Glomerular visceral epithelial cell (primary cell): ENCODE measurements around the gene BUB1.
"Not testable (repeated sequence)": the region's sequence is repeated elsewhere in the genome, so short reads cannot be mapped to it uniquely, and the experiment has no call there.

Experiments
- DNase-seq: peaks from one replicate; pipeline ENCODE4 v3.0.0-alpha.2; 2016; ENCODE audit errors: extremely low spot score

The BUB1 gene

DNA sequence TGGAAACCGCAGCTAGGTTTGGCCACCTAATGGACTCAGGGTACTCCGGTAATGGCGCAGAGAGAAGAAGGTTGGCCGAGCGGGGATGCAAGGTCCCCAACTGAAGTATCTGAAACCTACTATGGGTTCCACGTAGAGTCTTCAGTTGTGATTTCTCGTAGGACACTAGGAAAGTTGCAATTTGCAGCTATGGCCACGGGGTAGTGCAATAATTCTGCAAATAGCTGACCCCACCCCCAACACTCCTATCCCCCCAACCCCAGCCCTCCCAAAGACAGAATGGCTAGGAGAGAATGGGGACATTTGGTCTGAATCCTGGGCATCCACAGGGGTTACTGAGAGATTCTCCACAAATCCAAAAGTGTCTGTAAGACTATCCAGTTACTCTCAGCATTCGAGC is 75.7 kb downstream of the BUB1 start:
- DNase-seq, result not testable (repeated sequence)

DNA sequence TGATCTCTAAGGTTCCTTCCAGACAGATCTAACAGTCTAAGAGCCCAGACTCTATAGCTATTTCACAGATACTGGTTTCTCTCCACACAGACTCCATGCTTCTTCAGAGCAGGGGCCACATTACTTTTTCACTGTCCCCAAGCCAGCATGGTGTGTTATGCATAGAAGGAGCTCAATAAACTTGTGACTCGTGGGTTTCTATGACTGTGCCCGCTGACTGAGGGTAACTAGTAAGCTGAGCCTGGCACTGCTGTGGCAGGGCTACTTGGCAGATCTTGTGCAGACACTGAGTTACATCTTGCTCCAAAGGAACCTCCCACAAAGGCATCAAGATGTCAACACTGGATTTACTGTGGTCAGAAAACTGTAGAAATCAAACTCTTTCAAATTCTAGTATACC is 85.9 kb downstream of the BUB1 start:
- DNase-seq, result not testable (repeated sequence)

DNA sequence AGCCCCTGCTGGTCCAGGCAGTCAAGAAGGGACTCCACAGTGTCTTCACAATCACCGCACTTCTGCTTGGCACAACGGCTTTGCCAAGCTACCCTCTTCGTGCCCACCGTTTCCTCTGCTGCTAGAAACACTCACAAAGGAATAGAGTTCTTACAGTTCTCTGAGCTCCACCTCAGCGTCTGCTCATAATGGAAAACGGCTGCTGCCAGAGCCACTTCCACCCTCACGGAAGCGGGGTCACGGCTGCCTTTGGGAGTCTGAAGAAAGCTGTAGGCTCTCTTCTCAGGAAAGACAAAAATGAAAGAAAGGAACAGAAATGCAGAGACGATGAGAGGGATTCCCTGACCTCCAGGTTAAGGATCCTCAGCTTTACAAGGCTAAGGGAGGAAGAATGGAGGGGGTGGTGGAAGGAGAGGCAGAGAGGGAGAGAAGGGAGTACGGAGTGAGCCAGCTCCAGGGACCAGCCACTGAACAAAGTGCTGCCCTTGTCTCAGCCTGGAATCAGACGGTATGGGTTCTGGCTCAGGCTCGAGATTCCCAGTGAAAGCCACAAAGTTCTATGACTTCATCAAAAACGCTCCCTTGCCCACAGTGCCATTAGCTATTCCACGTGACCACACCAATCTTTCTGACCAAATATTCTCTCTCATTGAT is 88.1 kb downstream of the BUB1 start:
- not testable (repeated sequence) for DNase-seq

DNA sequence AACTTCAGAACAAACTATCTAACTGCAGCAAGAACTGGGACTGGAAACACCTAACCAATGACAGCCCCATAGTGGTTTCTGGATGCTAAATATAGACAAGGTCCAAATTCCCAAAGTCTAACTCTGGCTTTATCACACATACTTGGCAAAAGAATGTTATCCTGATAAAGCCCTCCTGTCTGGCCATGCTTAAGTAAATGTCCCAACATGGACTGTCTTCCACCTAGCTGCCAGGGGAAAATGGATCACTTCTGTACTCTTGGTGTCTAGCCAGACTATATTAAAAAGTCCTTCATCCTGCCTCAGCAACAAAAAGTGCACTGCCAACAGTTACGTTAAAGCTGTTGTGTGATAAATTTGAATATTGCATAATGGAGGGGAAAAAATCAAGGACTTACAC is 89.3 kb downstream of the BUB1 start:
- not testable (repeated sequence) for DNase-seq
